Umbilical cord (tissue), 2 donors: Measurements from ENCODE around the gene FNDC11. TPM values are rescaled to one million over a fixed set of nuclear protein-coding genes. Genes with fewer than 3 reads are reported as not detected.
"Not testable (repeated sequence)": the region's sequence is repeated elsewhere in the genome, so short reads cannot be mapped to it uniquely, and the experiment has no call there.

Experiments
- DNase-seq: peaks from one replicate; pipeline ENCODE4 v3.0.0-alpha.2; 2015; ENCODE audit warnings: low spot score
- total RNA-seq: library from RNA; depleted of rRNA; stranded (reverse); fragments of >200 nt; gene quantifications from one replicate; pipeline ENCODE4 v1.2.3, GENCODE V29; 2014; ENCODE audit warnings: low replicate concordance; ENCODE audit not compliant: insufficient read depth

The FNDC11 gene
- total RNA-seq, 1 donor from 2014 or later, result 1.2 TPM

DNA sequence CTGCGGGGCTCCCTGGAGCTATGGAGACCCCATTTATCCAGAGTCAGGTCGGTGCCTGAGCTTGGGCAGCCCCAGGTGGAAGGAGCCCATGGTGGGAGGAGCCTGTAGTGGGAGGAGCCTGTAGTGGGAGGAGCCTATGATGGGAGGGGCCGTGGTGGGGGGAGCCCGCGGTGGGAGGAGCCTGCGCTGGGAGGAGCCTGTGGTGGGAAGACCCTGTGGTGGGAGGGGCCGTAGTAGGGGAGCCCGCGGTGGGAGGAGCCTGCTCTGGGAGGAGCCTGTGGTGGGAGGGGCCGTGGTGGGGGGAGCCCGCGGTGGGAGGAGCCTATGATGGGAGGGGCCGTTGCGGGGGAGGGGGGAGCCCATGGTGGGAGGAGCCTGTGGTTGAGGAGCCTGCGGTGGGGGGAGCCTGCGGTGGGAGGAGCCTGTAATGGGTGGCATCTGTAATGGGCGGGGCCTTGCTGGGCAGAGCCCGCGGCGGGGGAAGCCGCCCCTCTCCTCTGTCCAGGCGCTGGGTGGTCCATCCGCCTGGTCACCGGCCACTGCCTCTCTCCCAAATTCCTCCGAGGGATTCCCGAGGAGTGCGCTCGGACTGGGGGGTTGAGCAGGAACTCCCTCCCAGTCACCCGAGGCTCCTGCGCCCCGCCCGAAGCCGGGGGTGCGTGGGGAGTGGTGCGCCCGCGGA lies 567 bp upstream of the FNDC11 start:
- peak; percentile 53 for DNase-seq

DNA sequence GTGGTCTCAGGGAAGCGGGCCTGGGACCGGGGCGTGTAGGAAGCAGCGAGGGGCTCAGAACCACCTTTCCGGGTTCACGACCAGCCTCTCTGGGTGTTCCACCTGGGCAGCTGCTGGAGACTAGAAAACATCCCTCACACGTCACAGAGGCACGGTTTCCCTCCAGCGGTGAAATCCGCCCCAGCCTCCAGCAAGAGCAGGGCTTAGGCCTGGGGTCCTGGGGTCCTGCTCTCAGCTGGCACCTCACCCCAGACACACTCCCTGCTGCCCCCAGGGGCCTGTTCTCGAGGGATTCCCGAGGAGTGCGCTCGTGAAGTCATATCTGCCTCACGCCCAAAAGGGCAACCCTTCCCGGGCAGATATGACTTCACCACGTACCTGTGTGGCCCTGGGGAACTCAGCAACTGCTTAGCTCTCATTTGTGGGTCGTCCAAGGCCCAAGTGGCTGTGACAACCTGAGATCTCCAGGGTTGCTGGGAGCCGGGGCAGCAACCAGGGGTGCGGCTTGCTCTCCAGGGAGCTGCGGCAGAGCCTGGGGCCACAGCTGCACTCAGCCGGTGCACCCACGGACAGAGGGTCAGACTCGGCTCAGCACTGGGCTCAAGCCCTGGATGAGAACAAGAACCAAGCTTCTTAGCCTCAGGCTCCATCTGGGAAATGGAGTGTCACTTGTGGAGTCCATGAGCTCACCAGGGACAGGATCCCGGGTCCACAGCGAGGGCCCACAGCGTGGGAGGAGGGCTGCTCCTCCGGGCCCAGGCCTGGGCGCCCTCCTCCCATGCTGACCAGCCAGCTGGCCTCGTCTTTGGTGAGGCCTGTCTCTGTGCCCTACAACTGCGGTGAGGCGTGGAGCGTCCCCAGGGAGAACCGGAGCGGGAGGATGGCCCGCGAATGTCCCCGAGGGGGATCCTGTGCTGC lies 661 bp downstream of the FNDC11 start:
- DNase-seq, result no peak

DNA sequence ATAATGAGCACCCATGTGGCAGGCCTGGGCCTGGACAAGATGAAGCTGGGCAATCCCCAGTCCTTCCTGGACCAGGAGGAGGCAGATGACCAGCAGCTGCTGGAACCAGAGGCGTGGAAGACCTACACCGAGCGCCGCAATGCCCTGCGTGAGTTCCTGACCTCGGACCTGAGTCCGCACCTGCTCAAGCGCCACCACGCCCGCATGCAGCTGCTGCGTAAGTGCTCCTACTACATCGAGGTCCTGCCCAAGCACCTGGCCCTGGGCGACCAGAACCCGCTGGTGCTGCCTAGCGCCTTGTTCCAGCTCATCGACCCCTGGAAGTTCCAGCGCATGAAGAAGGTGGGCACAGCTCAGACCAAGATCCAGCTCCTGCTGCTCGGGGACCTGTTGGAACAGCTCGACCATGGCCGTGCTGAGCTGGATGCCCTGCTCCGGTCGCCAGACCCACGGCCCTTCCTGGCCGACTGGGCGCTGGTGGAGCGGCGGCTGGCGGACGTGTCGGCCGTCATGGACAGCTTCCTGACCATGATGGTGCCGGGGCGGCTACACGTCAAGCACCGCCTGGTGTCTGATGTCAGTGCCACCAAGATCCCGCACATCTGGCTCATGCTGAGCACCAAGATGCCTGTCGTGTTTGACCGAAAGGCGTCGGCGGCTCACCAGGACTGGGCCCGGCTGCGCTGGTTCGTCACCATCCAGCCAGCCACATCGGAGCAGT lies 1.9 kb downstream of the FNDC11 start:
- DNase-seq, result no peak

DNA sequence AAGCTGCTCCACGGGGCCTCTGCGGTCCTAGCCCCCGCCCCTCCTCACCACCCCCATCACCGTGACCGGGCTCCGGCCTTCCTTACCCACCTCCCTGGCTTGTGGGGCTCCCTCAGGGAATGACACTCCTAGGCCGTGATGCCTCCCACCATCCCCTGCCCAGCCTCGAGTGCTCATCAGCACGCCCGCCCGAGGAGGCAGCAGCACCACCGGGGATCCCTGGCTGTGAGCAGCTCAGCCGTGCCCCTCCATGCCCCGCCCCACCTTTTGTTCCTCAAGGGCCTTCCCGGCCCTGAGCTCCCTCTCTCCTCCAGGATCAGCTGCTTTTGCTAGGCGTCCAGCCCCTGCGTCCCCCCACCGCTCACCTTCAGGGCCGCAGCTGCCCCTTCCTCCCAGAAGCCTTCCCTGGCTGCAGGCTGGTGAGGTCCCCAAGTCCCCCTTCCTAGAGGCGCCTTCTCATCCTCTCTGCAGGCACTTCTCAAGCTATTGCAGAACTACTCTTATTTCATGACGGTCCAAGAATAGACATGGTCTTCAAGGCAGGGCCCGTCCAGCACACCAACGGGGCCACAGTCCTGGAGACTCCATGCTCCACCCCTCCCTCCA lies 3.0 kb downstream of the FNDC11 start:
- DNase-seq, result no peak

DNA sequence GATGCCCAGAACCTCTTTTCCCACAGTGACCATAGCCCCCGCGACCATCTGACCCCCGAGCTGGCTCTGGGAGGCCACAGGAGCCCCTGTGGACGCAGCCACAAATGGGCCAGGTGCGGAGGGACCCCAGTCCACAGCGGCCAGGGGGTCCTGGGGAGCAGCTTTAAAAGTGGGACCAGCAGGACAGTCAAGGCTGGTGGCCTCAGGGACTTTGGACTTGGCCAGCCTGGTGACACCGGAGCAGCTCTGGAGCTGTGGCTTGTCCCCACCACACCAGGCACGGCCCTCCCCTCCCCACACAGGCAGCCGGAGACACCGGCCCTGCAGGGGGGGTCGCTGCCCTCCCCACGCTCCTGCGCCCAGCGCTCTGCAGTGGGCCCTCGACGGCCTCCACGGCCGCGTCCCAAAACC lies 3.5 kb downstream of the FNDC11 start:
- DNase-seq, result no peak

DNA sequence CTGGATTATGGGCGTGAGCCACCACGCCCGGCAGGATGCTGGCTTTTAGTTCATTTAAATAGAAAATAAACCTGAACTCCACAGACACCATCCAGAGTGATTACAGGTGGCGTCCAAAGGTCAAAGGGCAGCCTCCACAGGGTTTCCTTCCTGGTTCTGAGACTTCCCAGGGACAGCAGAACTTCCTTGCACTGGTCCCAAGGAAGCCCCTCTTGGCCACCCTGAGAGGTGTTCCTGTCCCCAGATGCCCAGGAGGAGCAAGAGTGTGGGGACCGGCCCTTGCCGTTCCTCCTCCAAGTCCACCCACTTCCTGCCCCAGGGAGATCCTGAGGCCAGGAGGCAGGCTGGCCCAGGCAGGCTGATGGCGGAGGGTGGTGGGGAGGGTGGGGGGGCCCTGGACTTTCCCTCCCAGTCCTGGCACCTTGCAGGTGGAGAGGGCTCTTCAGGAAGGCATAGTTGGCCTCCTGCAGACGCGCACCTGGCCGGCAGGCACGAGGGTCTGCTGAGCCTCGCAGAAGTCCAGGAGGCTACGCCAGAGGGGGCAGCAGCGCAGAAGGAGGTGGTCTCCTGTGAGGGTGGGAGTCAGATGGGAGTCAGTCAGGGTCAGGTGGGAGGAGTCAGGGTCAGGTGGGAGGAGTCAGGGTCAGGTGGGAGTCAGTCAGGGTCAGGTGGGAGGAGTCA lies 5.0 kb downstream of the FNDC11 start:
- no peak for DNase-seq

DNA sequence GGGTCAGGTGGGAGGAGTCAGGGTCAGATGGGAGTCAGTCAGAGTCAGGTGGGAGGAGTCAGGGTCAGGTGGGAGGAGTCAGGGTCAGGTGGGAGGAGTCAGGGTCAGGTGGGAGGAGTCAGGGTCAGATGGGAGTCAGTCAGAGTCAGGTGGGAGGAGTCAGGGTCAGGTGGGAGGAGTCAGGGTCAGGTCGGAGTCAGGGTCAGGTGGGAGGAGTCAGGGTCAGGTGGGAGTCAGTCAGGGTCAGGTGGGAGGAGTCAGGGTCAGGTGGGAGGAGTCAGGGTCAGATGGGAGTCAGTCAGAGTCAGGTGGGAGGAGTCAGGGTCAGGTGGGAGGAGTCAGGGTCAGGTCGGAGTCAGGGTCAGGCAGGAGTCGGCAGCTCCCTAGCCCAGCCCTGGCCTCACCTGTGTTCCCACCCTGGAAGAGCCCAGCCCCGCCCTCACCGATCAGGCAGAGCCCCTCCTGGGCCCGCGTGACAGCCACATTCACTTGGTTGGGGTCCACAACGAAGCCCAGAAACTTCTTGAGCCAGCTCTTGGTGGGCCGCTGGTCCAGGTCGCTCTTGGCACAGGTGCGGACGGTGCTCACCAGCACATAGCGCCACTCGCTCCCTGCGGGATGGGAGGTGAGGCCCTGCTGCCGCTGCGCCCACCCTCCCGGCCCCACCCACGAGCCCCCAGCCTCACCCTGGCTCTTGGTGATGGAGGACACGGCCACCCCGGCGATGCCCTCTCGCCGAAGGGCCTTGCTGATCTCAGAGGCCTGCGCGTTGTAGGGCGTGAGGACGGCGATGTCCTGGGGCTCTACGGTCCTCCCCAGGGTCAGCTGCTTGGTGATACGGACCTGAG lies 5.8 kb downstream of the FNDC11 start:
- not testable (repeated sequence) for DNase-seq

DNA sequence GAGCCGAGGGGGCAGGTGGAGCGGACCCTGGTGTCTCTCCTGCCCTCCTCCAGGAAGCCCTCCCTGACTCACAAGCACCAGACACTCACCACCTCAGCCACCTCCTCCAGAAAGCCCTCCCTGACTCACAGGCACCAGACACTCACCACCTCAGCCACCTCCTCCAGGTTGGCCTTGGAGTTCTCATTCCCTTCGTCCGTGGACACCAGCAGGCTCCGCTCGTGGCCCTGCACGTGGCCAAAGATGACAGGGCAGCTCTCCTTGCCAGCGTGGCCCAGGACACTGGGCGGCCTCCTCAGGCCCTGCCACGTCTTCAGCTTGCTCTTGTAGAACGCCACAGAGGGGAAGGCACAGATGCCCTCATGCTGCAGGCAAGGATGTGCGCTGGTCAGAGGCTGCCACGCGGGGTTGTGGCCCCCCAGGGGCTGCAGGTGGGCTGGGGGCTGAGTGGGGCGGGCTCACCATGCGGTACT lies 6.4 kb downstream of the FNDC11 start:
- DNase-seq, result no peak

DNA sequence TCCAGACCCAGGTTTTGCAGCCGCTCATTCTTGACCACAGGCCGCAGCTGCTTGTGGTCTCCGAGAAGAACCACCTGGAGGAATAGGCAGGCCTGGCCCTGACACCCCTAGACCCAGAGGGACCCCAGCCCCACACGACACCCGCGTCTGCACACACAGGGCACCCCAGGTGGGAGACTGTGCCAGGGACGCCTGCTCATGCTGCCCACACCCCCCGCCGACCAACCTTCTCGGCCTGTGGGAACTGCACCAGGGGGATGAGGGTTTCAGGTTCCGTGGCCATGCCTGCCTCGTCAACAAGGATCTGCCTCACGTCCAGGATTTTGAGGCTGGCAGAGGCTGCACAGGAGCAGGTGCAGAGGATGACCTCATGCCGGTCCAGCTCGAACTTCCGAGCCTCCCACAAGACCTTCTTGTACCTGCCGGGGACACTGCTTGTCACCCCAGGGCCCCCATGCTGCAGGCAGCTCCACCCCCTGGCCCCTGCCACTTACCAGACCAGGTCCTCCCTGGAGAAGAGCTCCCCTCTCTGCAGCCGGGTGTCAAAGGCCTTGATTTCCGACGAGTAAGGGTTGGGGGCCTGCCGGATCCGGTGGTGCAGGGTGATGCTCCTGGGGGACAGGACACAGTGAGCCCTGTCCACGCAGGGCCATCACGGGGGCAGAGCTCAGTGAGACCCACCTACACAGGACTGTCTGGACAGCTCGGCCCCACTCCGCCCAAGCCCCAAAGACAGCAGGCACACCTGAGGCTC lies 7.1 kb downstream of the FNDC11 start:
- no peak for DNase-seq

DNA sequence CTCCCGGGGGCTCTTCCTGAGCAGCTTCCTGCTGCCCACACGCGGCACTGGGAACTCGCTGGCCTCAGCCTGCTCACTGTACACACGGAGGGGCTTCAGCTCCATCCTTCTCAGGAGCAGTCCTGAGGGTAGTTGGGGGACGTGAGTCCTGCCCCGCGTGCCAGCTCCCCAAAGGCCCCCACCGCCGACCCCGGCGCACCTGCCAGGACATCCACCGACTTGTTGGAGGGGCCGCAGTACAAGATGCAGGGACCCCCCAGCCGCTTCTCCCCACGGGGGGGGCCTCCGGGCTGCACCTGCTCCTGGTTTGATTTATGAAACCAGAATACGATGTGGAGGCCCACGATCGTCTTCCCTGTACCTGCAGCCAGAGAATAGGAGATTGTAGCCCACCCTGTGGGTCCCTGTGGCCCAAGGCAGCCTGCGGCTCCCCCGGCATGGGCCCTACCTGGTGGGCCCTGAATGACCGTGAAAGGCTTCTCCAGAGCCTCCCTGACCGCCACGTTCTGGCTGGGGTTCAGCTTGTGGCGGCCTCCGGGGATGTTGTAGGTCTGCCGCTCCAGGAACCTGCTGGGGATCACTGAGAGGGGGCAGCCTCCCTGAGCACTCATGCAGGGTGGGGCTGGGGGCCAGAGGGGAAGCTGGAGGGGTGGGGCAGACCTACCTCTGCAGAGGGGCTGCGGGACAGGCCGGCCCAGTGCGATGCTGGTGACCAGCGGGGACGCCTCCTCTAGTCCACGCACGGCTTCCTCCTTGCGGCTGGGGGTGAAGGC lies 7.9 kb downstream of the FNDC11 start:
- DNase-seq, result no peak

DNA sequence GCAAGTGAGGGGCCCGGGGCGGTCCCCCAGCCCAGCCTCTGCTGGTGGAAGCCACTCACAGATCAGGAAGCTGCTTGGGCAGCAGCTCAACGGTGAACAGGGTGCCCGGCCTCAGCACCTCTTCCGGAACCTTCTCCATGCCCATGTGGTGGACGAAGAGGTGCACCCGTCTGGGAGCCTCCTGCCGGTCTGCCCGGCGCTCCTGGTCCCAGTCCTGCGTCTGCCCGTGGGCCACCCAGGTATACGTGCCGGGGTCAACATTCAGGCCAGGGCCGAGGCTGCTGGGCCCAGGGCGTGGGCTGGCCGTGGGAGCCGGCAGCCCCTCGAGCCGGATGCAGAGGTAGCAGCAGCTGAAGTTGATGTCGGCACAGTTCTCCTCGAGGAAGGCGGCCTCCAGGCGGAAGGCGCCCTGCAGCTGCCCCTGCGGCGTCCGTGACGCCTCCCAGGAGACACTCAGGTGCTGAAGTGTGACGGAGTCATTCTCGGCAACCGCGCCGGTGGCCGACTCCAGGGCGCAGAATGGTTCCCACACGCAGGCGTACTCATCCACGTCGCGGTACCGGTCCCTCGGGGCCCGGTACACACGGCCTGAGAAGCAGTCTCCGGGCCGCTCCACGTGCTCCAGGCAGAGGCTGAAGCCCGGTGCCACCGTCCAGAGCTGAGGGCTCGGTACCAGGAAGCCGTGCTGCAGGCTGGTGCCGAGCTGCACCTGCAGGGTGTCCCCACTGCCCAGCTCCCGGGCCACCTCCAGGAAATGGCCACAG lies 8.7 kb downstream of the FNDC11 start:
- DNase-seq, result no peak

DNA sequence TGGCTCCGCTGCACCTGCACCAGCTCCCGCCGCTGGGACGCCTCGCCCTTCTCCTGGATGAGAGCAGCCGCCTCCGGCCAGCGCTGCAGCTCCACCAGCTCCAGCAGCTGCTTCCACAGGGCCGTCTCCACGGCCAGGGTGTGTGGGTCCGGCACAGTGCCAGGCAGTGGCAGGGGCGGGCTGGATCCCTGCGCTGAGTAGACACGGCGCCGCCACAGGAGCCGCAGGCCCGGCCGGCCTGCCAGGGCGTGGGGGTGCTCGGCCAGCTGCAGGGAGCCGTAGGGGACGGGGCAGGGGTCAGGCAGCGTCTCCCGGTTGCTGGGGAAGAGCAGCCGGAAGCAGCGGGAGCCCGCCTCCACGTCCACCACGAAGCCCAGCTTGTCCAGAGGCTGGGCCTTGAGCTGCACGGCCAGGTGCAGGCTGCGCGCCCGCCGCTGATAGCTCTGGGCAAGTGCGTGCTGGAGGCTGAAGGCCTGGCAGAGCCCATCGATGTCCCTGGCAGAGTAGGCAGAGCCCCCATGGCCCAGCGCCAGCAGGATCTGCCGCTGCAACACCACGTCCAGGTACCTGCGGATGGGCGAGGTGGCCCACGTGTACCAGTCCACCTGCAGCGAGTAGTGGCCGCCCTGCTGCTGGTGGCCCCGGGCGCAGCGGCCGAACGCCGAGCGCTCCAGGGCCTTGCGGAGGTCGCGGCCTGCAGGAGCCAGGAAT lies 9.4 kb downstream of the FNDC11 start:
- no peak for DNase-seq

DNA sequence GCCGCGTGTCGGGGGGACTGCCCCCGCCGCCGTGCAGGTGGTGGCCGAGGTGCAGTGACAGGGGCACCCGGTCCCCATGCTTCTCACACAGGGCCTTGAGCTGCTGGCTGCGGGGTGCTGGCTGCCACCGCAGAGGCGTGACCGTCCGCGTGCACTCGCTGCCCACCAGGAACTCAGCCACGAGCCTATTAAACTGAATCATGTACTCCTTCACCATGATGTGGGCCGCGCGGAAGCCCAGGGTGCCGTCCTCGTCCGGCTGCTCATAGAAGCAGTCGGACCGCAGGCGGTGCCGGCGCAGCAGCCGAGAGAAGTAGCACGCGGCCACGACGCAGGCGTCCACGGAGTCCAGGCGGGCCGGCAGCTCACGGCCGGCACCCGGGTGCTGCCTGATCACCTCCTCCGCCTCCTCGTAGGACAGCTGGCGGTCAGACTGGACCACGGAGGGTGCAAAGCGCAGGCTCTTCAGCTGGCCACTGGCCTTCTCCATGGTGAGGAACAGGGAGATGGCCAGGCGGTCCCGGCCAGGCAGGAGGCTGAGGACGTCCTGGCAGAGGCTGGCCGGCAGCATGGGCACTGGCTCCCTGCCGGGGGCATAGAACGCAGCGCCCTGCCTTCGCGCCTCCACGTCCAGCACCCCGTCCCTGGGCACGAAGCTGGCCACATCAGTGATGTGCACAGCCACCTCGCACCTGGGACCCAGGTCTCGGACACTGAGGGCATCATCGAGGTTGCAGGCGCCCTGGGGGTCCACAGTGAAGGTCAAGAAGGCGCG lies 10.3 kb downstream of the FNDC11 start:
- DNase-seq, result no peak

DNA sequence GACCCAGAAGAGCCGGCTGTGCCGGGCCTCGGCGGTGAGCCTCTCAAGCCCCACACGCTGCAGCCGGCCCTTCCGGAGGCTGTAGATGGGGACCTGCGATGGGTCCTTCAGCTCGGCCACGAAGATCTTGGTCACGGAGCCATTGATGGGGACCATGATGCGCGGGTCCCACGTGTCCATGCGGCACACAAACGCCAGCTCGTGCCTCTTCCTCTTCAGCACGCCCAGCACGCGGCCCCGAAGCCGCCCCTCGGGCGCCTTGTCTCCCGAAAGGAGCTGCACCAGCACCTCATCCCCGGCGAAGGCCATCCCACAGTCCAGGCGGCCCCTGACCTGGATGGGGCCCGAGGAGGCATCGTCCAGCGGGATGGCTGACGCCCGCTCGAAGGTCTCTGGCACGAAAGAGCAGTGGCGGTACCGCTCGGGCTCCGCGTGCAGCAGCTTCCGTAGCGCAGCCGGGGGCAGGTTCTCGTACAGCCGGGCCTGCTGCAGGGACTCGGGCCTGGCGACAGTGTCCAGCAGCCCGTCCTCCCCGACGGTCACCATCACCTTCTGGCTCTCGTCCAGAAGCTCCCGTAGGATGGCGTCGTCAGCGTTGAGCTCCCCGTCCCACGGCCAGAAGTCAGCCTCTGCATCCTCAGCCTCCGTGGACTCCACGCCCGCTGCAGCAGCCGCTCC lies 11.2 kb downstream of the FNDC11 start:
- no peak for DNase-seq

DNA sequence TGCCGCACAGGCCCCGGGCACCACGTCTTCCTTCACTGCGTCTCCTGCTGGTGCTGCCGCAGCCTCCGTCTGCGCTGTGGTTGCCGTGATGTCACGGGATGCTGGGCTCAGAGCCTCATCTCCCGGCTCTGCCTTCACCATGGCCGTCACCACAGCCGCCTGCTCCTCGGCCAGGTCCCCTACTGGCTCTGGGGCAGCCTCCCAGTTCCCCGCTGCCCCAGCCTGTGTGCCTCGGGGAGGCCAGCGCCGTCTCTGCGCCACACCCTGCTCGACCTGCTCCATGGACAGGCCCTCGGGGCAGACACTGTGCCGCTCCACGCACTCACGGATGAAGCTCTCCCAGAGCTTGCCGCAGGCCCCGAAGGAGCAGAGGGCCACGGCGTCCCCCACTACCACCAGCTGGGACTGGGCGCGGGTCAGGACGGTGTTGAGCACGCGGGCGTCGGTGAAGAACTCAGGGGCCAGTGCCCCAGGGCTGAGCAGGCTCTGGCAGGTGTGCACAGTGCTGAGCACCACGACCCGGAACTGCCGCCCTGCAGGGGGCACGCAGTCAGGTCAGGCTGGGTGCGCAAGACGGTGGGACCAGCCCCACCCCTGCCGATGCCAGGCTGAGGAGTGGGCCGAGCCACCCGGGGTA lies 11.9 kb downstream of the FNDC11 start:
- no peak for DNase-seq
